Stimulated activated CD8-positive, alpha-beta memory T cell treated with anti-CD3 and anti-CD28 coated beads, Interleukin-12 subunit alpha, Interleukin-12 subunit beta, amount 100 ng/mL, for 24 hours (primary cell): ENCODE data around the gene PGBD5.

Source experiments
- DNase-seq: peaks from one replicate; pipeline ENCODE4 v3.0.0-alpha.2; 2020; ENCODE audit errors: extremely low read depth

Gene PGBD5

DNA sequence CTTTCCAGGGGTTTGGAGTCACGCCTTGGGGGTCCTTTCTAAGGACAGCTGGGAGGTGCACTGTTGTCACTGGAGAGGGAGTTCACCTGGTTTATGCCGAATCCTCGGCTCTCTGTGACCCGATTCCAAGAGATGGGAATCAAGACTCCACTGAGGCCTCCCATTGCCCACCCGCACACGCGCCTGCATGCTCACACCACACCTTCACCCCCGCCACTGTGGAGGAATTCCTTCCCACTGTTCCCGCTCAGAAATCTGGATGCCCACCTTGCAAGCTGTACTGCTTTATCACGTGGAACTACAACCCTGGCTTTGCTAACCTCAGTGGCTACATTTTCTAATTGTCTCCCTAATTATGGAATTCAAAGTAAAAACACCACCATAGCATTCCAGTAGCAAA, 29.2 kb downstream of the PGBD5 start:
- DNase-seq: no peak

DNA sequence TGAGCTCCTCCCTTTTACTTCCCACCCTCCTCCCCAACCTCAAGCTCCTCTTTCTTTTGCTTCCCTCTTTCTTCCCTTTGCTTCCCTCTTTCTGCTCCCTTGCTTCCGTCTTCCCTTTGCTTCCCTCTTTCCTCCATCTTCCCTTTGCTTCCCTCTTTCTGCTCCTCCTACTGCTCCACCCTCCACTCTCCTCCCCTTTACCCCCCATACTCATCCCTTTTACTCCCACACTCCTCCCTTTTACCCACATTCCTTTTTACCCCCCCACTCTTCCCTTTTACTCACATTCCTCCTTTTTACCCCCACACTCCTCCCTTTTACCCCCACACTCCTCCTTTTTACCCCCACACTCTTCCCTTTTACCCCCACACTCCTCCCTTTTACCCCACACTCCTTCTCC, 30.2 kb downstream of the PGBD5 start:
- no peak for DNase-seq

DNA sequence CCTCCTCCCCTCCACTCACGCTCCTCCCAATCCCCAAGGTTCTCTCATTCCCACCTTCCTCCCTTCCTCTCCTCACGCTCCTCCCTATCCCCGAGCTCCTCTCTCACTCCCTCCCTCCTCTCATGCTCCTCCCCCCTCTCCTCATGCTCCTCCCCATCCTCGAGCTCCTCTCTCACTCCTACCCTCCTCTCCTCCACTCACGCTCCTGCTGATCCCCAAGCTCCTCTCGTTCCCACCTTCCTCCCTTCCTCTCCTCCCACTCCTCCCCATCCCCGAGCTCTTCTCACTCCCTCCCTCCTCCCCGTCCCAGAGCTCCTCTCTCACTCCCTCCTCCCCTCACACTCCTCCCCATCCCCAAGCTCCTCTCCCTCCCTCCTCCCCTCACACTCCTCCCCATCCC, 31.4 kb downstream of the PGBD5 start:
- no peak for DNase-seq

DNA sequence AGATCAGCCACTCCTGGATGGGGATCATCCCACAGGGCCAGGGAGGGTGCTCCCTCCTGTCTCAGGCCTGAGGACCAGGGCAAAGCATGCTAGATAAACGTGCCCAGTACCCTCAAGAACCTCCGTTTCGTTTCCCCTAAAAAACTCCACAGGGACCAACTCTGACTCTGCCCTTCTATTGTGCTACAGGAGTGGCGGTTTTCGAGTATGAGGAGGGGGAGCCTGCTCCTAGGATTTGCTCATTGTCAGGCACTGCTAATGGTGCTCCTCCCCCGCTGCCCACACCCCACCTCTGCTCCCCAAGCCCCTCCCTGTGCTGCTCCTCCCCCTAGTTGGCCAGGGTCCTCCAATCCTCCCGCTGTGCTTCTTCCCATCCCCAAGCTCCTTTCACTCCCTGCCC, 32.0 kb downstream of the PGBD5 start:
- no peak for DNase-seq

DNA sequence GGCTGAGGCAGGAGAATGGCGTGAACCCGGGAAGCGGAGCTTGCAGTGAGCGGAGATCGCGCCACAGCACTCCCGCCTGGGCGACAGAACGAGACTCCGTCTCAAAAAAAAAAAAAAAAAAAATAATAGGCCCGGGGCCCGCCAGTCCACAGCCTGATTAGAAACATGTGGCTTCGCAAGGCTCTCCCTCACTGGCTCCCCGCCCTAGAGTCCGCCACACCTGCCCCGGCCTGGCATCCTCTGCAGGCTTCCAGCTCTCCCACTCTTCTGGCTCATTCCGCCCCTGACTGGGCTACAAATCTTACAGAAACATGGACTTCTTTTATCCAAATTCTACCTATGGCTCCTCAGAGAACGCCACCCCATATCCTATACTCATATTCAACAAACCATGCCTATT, 32.4 kb downstream of the PGBD5 start:
- no peak for DNase-seq

DNA sequence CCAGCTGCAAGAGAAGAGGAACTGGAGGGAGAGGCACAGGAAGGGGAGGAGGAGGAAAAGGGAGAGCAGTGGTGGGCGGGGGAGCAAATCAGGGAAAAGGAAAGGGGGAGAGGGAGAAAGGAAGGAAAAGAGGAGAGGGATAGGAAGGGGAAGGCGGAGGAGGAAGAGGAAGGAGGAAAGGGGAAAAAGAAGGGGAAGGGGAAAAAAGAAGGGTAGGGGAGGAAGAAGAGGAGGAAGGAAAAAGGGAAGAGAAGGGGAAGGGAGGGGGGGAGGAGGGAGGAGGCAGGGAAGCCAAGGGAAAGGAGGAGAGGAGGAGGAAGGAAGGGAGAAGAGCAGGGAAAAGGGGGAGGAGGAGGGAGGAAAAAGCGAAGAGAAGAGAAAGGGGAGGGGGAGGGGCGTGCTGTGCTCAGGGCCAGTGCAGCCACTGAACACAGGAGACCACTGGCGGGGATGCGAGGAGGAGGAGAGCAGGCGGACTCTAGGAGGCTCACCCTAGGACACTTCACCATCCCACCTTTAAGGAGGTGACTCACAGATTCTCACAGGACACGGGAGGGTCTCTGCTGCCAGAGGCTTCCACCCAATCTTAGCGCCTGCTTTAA, 33.1 kb downstream of the PGBD5 start:
- no peak for DNase-seq

DNA sequence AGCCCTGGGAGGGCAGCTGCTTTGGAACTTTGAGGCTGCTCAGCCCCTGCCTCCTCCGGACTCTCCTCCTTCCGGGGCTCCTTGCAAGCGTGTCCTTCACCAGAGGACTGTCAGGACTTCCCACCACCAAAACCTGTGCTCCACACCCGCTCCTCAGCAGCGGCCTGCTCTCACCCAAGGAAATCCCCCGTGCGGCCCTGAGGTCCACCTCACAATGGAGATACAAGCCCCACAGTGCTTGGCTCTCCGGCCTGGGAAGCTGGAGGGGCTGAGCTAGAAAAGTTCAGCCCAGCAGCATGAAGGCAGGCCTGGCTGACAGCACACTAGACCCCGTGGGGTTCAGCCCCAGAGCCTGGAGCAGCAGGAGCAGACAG, 33.6 kb downstream of the PGBD5 start:
- no peak for DNase-seq

DNA sequence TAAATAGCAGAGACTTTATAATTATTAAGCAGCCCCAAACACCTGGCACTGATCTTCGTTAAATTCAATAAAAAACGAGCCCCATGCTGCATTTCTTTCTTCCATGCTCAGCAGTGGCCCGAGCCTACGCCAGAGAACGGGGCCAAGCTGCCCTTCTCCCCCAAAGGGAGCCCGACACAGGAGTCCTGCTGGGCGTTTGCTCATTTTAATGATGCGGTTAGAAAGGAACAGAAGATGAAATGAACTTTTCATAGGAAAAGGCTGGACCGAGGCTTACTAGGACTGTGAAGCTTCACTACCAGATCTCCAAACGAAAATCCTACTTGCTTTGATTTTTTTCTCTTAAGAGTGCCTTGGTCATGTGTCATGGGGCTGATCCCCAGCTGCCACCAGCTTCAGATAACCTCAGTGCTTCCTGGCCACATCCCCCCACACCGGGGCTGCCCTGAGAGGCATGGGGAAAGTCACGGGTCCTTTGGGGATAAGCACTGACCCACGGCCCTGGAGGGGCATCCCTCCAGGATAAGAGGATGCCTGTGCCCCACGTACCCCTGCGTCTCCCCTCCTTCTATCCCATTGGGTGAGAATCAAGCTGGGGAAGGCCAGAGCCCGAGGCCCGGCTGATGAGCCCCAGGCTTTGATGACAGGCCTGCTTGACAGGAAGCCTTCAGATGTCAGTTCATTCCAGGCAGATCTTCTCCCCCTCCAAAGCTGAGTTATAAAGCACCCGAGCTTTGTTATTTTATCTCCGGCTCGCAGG, 34.2 kb downstream of the PGBD5 start:
- DNase-seq: no peak

DNA sequence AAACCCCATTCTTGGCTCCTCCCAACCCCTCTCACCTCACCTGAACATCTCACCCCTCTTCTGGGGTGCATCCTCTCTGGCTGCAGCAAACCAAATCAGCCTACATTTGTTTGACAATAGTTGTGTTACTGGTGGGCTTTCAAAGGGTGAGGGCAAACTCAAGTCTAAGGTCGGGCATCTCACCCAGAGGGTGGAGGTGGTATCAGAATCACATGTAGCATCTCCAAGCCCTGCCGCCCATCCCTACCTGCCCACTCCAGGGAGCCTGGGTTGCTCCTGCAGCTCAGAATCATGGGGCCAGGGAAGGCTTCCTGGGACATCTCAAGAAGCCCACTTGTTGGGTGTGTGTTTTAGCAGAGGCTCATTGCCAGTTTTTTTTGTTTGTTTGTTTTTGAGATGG, 35.8 kb downstream of the PGBD5 start:
- DNase-seq: no peak

DNA sequence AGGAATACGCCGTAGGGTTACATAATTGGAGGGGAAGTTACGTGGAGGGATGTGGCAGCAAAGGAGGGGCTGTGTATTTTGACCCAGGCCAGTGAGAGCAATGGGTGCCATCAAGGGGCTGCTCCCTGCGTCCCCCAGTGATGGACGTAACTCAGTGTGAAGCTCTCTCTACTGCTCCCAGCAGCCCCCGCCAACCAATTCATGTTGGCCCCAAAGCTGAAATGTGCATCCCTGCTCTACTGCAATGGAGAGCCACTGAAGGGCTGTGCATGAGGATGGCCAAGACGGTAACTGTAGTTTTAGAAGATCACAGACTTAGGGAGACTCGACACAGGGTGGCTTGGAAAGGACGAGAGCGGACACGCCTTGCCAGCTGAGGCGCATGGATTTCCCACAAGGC, 38.3 kb downstream of the PGBD5 start:
- no peak for DNase-seq

DNA sequence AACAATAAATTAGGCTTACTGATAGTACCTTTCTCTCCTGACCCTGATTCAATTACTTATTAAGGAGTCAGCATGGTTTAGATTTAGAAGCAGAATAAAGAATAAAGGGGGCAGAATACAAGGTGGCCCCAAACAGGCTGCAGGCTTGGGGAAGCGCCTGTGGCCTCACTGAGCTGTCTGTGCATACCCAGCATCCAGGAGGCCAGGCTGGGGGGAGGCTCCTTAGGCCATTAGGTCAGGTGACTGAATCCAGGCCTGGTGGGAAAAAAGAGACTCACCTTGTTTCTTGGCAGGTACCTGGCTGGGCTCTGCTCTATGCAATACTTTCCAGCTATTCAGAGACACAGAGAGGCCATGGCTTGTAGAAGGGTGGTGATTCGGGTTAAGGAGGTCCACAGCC, 38.8 kb downstream of the PGBD5 start:
- no peak for DNase-seq

DNA sequence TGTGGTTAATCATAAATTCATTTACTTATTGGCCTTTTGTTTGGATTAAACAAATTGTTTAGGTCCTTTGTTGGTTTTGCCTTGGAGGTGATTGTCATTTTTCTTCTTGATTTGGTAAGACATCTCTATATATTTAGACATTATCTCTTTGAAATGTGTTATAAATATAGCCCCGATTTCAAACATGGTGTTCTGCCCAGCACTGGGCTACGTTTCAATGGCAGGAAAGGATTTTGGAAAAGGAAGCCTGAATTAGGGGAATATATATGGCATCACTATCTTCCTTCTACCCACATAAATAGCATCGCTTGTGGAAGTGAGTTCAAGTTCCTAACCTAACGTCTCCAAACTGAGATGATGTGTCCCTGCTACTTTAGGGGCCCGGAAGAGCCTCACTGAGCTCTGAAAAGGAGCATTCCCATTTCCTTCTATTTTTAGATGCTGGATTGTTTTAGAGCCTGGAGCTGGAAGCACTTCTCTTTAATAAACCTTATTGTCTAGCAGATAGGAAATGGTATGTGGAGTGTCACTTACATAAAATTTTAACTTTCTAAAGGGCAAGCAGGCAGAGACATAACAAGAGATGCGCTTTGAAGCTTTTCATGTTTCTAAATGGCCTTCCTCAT, 39.4 kb downstream of the PGBD5 start:
- DNase-seq: no peak

DNA sequence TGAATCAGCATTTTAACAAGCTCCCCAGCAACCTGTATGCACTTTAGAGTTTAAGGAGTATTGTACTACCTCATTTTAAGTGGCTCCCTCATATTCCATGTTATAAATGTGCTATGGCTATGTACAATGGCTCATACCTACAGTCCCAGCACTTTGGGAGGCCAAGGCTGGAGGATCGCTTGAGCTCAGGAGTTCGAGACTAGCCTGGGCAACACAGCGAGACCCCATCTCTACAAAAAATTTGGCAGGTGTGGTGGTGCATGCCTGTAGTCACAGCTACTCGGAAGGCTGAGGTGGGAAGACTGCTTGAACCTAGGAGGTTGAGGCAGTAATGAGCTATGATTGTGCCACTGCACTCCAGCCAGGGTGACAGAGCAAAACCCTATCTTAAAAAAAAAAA, 40.2 kb downstream of the PGBD5 start:
- DNase-seq: no peak

DNA sequence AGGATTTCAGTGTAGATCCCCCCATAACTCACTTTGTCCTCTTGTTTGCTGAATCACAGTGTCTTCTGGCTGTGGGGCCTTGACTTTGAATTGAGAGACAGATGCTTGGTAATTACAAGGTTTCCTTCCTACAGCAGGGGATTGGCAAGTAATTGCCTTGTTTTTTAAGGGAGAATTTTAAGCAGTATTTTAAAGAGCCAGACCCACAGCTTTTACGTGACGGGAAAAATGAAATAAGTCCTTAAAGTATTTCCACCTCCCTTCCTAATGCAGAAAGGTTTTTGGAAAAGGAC, 41.0 kb downstream of the PGBD5 start:
- no peak for DNase-seq

DNA sequence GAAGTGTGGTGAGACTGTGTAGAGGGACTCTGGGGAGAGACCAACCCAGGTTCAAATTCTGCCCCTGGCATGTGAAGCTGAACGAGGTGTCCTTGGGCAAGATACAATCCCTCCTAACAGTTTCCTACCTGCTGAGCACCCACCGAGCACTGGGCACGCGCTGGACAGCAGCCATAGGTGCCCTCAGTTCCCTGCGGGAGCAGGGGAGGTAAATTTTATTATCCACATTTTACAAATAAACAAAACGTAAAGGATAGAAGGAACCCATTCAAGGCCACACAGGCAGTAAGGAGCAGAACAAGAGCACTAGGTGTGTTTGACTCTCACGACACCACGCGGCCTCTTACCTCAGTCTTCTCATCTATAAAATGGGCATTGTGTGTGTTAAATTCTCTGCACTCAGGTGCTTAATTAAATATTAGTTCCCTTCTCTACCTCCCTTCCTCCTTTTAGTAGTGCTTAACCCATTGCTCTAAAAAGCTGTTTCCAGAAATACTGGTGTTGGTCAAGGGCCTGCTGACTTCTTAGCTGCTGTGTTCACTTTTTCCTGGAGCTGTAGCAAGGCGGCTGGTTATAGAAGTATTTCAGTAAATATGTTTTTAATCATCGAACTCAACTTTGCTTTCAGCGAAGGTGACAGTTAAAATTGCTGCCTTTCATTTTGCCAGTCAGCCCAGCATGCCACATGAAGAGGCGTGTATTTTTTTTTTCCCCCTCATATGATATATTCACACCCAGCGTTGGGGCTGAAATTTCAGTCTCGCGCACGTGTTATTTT, 41.6 kb downstream of the PGBD5 start:
- no peak for DNase-seq

DNA sequence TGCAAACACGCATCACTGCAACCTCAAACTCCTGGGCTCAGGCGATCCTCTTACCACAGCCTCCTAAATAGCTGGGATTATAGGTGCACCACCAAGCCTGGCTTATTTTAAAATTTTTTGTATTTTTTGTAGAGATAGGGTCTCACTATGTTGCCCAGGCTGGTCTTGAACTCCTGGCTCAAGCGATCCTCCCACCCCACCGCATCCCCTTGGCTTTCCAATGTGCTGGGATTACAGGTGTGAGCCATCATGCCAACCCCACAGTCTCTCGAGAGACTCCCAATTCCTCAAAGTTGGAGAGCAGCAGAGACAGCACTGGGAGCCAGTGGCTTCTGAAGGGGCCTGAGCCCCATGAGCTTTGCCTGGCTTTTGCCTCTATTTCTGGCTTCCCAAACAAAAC, 42.7 kb downstream of the PGBD5 start:
- DNase-seq: no peak

DNA sequence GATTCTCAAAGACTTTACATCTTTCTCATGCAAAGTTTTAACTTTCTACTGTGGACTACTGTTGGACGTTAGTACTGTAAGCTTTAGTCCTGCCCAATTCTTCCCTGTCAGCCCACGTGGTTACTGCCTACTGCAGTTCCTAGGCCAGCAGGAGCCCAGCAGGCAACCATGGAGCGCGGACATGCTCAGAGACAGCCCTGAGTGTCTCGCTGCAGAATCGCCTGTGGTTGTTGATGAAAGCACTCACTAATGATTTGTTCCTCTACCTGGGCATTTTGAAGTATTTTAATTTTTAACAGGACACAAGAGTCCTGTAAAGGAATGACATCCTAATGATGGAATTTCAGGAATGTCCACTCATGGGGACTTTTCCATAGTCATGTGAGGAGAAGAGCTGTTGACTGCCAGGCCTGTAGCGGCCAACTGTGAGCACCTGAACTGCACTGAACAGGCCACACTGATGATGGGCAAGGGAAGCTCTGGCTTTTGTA, 44.1 kb downstream of the PGBD5 start:
- no peak for DNase-seq

DNA sequence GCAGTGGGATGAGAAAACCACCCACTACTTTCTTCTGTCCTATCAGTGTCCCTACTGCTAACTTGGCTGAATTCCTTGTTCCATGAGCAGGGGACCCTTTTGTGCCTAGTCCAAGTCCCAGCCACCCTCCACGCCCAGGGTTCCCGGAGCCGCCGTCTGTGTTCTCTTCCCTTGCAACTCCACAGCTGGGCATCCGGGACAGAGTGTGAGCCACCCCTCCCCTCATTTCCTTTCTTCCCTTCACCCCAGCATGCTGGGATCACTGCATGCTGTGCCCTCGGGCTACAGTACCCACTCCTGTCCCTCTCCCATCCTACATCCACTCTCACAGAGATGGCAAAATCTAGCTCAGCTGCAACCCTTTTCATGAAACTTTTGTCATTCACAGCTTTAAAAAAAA, 44.5 kb downstream of the PGBD5 start:
- DNase-seq: no peak

DNA sequence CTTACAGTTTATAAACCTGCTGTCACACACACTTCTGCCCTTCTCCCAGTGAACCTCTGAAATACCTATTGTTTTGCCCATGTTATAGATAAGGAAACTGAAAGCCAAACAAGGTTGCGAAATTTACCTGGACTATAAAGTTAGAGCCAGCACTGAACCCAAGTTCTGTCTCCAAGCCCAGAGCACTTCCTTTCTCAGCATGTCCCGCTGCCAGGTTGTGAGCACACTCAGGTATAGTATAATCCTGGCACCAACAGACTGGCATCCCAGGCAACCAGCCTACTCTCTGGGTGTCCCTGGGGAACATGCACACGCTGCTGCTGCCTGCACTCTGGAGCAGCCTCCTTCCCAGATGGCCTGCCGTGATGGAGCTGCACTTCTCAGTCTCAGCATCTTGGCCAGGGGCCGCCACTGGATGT, 45.1 kb downstream of the PGBD5 start:
- no peak for DNase-seq

DNA sequence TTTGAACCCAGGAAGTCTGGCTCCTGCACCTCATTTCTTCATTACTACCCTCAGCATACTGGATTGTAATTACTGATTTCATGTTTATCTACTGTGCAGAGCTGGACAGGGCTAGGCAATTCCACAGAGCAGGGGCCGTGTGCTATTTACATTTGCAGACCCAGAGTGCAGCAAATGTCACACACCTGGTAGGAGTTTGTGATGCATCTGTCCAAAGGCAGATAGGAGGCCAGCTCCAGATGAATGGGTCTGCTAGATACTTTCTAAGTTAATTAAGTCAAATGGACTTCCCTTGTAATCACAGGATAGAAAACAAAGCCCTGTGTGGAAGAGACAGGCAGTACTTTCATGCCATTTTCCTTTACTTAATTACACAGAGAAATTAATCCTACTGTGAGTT, 46.2 kb downstream of the PGBD5 start:
- no peak for DNase-seq

DNA sequence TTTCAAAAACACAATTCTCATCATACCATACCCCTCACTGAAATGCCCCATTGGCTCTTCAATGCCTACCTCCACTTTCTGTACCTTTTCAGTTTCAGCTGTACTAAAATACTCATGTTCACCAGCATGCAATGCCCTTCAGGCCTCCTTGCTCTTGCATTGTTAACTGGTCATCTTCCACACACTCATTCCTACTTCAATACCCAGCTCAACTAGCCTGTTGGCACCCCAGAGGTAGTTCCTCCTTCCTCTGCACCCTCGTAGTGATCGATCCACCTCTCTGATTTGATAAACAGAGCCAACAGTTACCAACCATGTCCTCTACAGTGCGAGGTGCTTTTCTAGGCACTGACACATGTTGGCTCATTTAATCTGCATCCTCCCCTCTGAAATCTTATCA, 46.7 kb downstream of the PGBD5 start:
- DNase-seq: no peak

DNA sequence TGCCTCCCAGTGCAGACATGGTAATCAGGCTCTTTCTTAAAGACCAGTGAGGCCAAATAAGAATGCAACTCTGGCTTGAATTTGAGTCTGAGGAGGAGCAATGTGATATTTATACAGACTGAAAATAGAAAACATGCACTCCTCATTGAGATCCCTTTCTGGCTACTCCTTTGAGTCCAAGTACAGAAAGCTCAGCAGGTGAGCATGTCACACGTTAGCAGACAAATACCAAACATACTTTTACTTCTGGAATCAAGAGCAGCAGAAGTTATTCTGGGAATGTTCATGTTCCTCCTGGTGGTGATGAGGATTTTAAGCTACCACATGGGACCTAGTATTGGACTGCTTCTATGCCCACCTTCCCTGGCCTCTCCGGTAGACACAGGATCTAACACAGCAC, 48.3 kb downstream of the PGBD5 start:
- no peak for DNase-seq

DNA sequence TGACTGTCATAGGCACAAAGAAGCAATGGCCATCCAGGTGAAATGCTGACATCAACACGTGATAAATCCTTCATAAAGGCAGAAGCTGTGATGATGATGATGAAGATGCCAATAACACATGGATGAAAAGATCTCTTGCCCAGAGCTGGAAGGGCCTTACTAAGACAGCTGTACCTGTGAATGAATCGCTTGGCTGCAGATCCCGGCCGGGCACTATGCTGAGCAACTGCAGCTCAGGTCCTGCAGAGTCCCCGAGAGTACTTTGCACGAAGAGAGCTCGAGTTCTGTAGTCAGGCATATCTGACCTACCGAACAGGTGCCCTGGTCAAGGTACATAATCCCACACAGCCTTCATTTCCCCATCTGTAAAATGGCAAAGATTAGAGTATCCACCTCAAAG, 48.8 kb downstream of the PGBD5 start:
- no peak for DNase-seq
